ENCODE measurements around the gene CACNG1. TPM values are rescaled to one million over a fixed set of nuclear protein-coding genes. Genes with fewer than 3 reads are reported as not detected.
A peak's percentile ranks its signal among the peaks of the same experiment; 100 is the strongest.

CACNG1 gene
- total RNA-seq, 4 donors from 2014 or later, result not detected

- no peak for DNase-seq
- in situ Hi-C loops (cut with MboI; ENCODE audit: low pct_ligation_motif_present in 1 of 4, low pct_unique_long_range_greater_than_20kb in 1 of 4, low sequenced_read_pairs in 3 of 4), result no loop called here
- WGBS, 2 donors (ENCODE audit: low coverage in 1 of 2), result 68% methylated on average over 4 of the region's 4 CpGs; no CpG with 5 or more reads in 1 of the 2 donors
- Histone ChIP-seq H3K27ac (no peak overlapping the region), H3K36me3 (no peaks in the 10 kb centered on the region), H3K27me3 (no peaks in the 10 kb centered on the region), H3K4me1 (peaks cover 0 to 24% (median 7%) of the 10 kb centered on the region in 4 donors), H3K9me3 (peaks cover 15% of the 10 kb centered on the region in 2 donors), H3K4me3 (no peak overlapping the region)
- intact Hi-C loops (cut with DNase I; ENCODE audit: low total_unique reads), result no loop called here
- TF ChIP-seq EP300 (IDR thresholded peaks at IDR 0.05; ENCODE audit: low read depth) (no peak), CTCF (IDR thresholded peaks at IDR 0.05) (no peak), POLR2AphosphoS5 (IDR thresholded peaks at IDR 0.05) (no peak), POLR2A (IDR thresholded peaks at IDR 0.05) (no peak)
Observed at GRCh38 chr17:67051155-67051538, 6.8 kb downstream of the CACNG1 start.

GRCh38 chr17:67051837-67052236, 7.5 kb downstream of the CACNG1 start:
- Histone ChIP-seq H3K9me3 (peaks cover 15% of the 10 kb centered on the region in 2 donors), H3K4me1 (peaks cover 0 to 22% (median 5%) of the 10 kb centered on the region in 4 donors), H3K27ac (no peak overlapping the region), H3K4me3 (no peak overlapping the region), H3K36me3 (no peaks in the 10 kb centered on the region), H3K27me3 (no peaks in the 10 kb centered on the region)
- no peak for DNase-seq
- in situ Hi-C loops (cut with MboI; ENCODE audit: low pct_ligation_motif_present in 1 of 4, low pct_unique_long_range_greater_than_20kb in 1 of 4, low sequenced_read_pairs in 3 of 4), result no loop called here
- TF ChIP-seq CTCF (IDR thresholded peaks at IDR 0.05) (no peak), POLR2AphosphoS5 (IDR thresholded peaks at IDR 0.05) (no peak), EP300 (IDR thresholded peaks at IDR 0.05; ENCODE audit: low read depth) (no peak), POLR2A (IDR thresholded peaks at IDR 0.05) (no peak)
- intact Hi-C loops (cut with DNase I; ENCODE audit: low total_unique reads), result no loop called here
- 86 to 93% methylated on average over 3 to 5 of the region's 5 CpGs for WGBS, 2 donors (ENCODE audit: low coverage in 1 of 2)

GRCh38 chr17:67052720-67053437, 8.5 kb downstream of the CACNG1 start:
- intact Hi-C loops (cut with DNase I; ENCODE audit: low total_unique reads) (no loop called here), in situ Hi-C loops (cut with MboI; ENCODE audit: low pct_ligation_motif_present in 1 of 4, low pct_unique_long_range_greater_than_20kb in 1 of 4, low sequenced_read_pairs in 3 of 4) (no loop called here)
- Histone ChIP-seq H3K27ac (no peak overlapping the region), H3K9me3 (peaks cover 15% of the 10 kb centered on the region in 2 donors), H3K4me1 (peaks cover 0 to 25% (median 6%) of the 10 kb centered on the region in 4 donors), H3K27me3 (no peaks in the 10 kb centered on the region), H3K36me3 (no peaks in the 10 kb centered on the region), H3K4me3 (no peak overlapping the region)
- TF ChIP-seq CTCF (IDR thresholded peaks at IDR 0.05) (no peak), POLR2AphosphoS5 (IDR thresholded peaks at IDR 0.05) (no peak), POLR2A (IDR thresholded peaks at IDR 0.05) (no peak), EP300 (IDR thresholded peaks at IDR 0.05; ENCODE audit: low read depth) (no peak)
- DNase-seq, result peak; percentile 28
- WGBS, 2 donors (ENCODE audit: low coverage in 1 of 2), result 57 to 77% methylated on average over 4 to 9 of the region's 9 CpGs

GRCh38 chr17:67053438-67054000, 9.2 kb downstream of the CACNG1 start:
- in situ Hi-C loops (cut with MboI; ENCODE audit: low pct_ligation_motif_present in 1 of 4, low pct_unique_long_range_greater_than_20kb in 1 of 4, low sequenced_read_pairs in 3 of 4), result no loop called here

More at GRCh38 chr17:67053438-67054000, 9.2 kb downstream of the CACNG1 start:
- H3K27me3 ChIP-seq, result no peaks in the 10 kb centered on the region
- TF ChIP-seq EP300 (IDR thresholded peaks at IDR 0.05; ENCODE audit: low read depth), result no peak
- TF ChIP-seq CTCF (IDR thresholded peaks at IDR 0.05), result no peak
- no peak for TF ChIP-seq POLR2A (IDR thresholded peaks at IDR 0.05)
- no peak for TF ChIP-seq POLR2AphosphoS5 (IDR thresholded peaks at IDR 0.05)
- WGBS, 2 donors (ENCODE audit: low coverage in 1 of 2), result 87% methylated on average over 9 of the region's 9 CpGs; no CpG with 5 or more reads in 1 of the 2 donors
- H3K4me3 ChIP-seq, result no peak overlapping the region
- no peak for DNase-seq
- no peak overlapping the region for H3K27ac ChIP-seq
- H3K9me3 ChIP-seq, result peaks cover 11 to 12% of the 10 kb centered on the region in 2 donors
- no peaks in the 10 kb centered on the region for H3K36me3 ChIP-seq
- H3K4me1 ChIP-seq, result peaks cover 0 to 25% (median 6%) of the 10 kb centered on the region in 4 donors
- intact Hi-C loops (cut with DNase I; ENCODE audit: low total_unique reads), result no loop called here
